ENCODE measurements around the gene BAG5.

DNA sequence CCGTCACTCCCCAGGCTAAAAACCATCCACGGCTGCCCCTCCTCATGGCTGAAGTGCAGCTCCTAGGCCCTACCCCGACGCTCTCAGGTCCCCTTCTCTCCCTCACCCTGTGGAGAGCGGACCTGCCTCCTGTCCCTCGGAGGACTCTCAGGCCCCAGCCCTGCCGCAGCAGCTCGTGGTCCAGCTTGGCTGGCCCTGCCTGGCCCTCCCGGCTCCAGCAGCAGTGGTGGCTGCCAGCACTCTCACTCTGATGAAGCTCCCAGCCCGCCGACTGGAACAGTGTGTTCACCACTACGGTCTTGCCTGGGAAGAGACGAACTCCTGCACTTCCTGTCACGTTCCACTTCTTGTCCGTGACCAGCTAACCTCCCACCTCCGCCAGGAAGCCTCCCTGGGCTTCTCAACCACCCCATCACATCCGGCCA, 11.1 kb downstream of the BAG5 start:
- TF ChIP-seq EZH2 (IDR thresholded peaks at IDR 0.05; ENCODE audit: low read depth): no peak
- TF ChIP-seq, protein P1, sequence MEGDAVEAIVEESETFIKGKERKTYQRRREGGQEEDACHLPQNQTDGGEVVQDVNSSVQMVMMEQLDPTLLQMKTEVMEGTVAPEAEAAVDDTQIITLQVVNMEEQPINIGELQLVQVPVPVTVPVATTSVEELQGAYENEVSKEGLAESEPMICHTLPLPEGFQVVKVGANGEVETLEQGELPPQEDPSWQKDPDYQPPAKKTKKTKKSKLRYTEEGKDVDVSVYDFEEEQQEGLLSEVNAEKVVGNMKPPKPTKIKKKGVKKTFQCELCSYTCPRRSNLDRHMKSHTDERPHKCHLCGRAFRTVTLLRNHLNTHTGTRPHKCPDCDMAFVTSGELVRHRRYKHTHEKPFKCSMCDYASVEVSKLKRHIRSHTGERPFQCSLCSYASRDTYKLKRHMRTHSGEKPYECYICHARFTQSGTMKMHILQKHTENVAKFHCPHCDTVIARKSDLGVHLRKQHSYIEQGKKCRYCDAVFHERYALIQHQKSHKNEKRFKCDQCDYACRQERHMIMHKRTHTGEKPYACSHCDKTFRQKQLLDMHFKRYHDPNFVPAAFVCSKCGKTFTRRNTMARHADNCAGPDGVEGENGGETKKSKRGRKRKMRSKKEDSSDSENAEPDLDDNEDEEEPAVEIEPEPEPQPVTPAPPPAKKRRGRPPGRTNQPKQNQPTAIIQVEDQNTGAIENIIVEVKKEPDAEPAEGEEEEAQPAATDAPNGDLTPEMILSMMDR (conservative IDR thresholded peaks at IDR 0.05): no peak
